Measurements from ENCODE around the gene DCST2.
A peak's percentile ranks its signal among the peaks of the same experiment; 100 is the strongest.

DCST2 gene

GRCh38 chr1:155070721-155071569 is 37.4 kb upstream of the DCST2 start:
- Histone ChIP-seq H3K9me3 (no peaks in the 10 kb centered on the region), H3K4me3 (ENCODE audit: low read depth in 1 of 2, low read length in 1 of 2) (peak overlapping the region; percentile 44 to 60), H3K27me3 (peaks cover 79% of the 10 kb centered on the region), H3K4me1 (ENCODE audit: control insufficient read depth in 1 of 2, insufficient read depth in 1 of 2, low read depth in 1 of 2, low read length in 1 of 2) (peaks cover 19 to 21% of the 10 kb centered on the region in 2 experiments), H3K27ac (peak overlapping the region; percentile 6), H3K36me3 (peaks cover 5% of the 10 kb centered on the region)
- TF ChIP-seq CTCF (IDR thresholded peaks at IDR 0.05), result peak; percentile 40

DNA sequence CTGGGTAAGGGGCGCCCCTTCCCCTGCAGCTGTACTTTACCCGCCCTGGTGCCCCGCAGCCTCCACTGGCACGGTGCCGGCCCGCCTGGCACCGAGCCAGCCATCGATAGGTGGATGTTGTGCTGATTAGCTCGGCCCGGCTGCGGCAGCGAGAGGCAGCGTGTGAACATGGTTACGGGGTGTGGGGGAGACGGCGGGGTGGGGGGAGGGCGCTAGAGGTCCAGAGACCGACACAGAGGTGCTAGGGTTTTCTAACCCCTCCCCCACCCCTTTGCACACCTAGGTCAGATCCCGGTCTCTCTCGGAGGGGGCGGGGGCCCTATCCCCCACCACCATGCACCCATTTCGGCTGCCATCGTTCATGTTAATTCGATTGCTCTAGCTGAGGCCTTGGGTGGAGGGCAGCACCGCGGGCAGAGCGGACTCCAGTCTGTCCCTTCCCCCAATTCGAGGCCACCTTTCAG is 36.6 kb upstream of the DCST2 start:
- no peak for TF ChIP-seq CTCF (IDR thresholded peaks at IDR 0.05)
- Histone ChIP-seq H3K27ac (no peak overlapping the region), H3K4me1 (ENCODE audit: control insufficient read depth in 1 of 2, insufficient read depth in 1 of 2, low read depth in 1 of 2, low read length in 1 of 2) (peaks cover 19 to 21% of the 10 kb centered on the region in 2 experiments), H3K9me3 (no peaks in the 10 kb centered on the region), H3K36me3 (peaks cover 5% of the 10 kb centered on the region), H3K4me3 (ENCODE audit: low read depth in 1 of 2, low read length in 1 of 2) (peak overlapping the region; percentile 44 to 60), H3K27me3 (peaks cover 74% of the 10 kb centered on the region)

- no peak for TF ChIP-seq CTCF (IDR thresholded peaks at IDR 0.05)
- H3K4me1 ChIP-seq (ENCODE audit: control insufficient read depth in 1 of 2, insufficient read depth in 1 of 2, low read depth in 1 of 2, low read length in 1 of 2), result peaks cover 19 to 21% of the 10 kb centered on the region in 2 experiments
- H3K27me3 ChIP-seq, result peaks cover 74% of the 10 kb centered on the region
- no peak overlapping the region for H3K4me3 ChIP-seq (ENCODE audit: low read depth in 1 of 2, low read length in 1 of 2)
- H3K36me3 ChIP-seq, result peaks cover 5% of the 10 kb centered on the region
- H3K27ac ChIP-seq, result no peak overlapping the region
- H3K9me3 ChIP-seq, result no peaks in the 10 kb centered on the region
These were observed 36.1 kb upstream of the DCST2 start for GRCh38 chr1:155069551-155070157.

GRCh38 chr1:155068599-155068998 is 35.0 kb upstream of the DCST2 start:
- peaks cover 71% of the 10 kb centered on the region for H3K27me3 ChIP-seq
- no peak overlapping the region for H3K4me3 ChIP-seq (ENCODE audit: low read depth in 1 of 2, low read length in 1 of 2)
- peaks cover 26 to 32% of the 10 kb centered on the region in 2 experiments for H3K4me1 ChIP-seq (ENCODE audit: control insufficient read depth in 1 of 2, insufficient read depth in 1 of 2, low read depth in 1 of 2, low read length in 1 of 2)
- H3K36me3 ChIP-seq, result peaks cover 5% of the 10 kb centered on the region
- no peaks in the 10 kb centered on the region for H3K9me3 ChIP-seq
- H3K27ac ChIP-seq, result no peak overlapping the region
- TF ChIP-seq CTCF (IDR thresholded peaks at IDR 0.05), result no peak

GRCh38 chr1:155066777-155067176 is 33.2 kb upstream of the DCST2 start:
- Histone ChIP-seq H3K4me3 (ENCODE audit: low read depth in 1 of 2, low read length in 1 of 2) (no peak overlapping the region), H3K4me1 (ENCODE audit: control insufficient read depth in 1 of 2, insufficient read depth in 1 of 2, low read depth in 1 of 2, low read length in 1 of 2) (peaks cover 39 to 46% of the 10 kb centered on the region in 2 experiments), H3K27ac (no peak overlapping the region), H3K27me3 (peaks cover 63% of the 10 kb centered on the region), H3K36me3 (peaks cover 5% of the 10 kb centered on the region), H3K9me3 (no peaks in the 10 kb centered on the region)
- no peak for TF ChIP-seq CTCF (IDR thresholded peaks at IDR 0.05)
